ENCODE data around the gene AUTS2. TPM values are rescaled to one million over a fixed set of nuclear protein-coding genes. Genes with fewer than 3 reads are reported as not detected.

AUTS2 gene
- total and polyA plus RNA-seq, 2 of the 8 experiments (the other 6 are each of a cell fraction or from before 2014, with no cell fraction given) = 25.9 to 101 TPM

DNA sequence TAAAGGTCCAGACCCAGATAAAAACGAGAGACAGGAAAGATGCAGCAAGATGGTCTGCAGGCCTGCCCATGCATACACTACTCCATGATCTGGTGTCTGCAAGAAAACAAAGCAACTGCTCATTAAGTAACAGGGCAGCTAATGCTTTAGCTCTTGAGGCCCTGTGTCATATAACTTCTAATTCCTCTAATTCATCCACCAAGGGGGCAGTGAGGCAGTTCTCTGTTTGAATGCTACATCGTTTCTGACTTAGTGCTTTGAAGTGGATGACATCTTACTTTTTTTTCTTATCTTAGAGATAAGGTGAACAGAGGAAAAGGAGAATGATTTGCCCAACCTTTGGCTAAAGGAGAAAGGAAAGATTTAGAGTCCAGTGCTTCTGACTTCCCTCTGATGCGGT is 619.7 kb downstream of the AUTS2 start (continued):
- TF ChIP-seq BCL11A (IDR thresholded peaks at IDR 0.05; ENCODE audit: low read depth in 2 of 2, low read length in 2 of 2) (no peak), GABPA (IDR thresholded peaks at IDR 0.05; ENCODE audit: borderline replicate concordance, insufficient read depth, low read length) (no peak), CHD1 (IDR thresholded peaks at IDR 0.05; ENCODE audit: low read depth, low read length) (no peak)
